ENCODE measurements around the gene HSDL2. TPM values are rescaled to one million over a fixed set of nuclear protein-coding genes. Genes with fewer than 3 reads are reported as not detected.
"Not testable (repeated sequence)": the region's sequence is repeated elsewhere in the genome, so short reads cannot be mapped to it uniquely, and the experiment has no call there.

HSDL2 gene
- total RNA-seq, 4 donors from 2014 or later = 37.8 to 54.8 (median 43.8) TPM

GRCh38 chr9:112408275-112408674, 28.4 kb downstream of the HSDL2 start:
- no peak for TF ChIP-seq POLR2A (IDR thresholded peaks at IDR 0.05)
- no peak for TF ChIP-seq CTCF (IDR thresholded peaks at IDR 0.05)
- no peaks in the 10 kb centered on the region for H3K27me3 ChIP-seq

GRCh38 chr9:112408819-112409218, 28.9 kb downstream of the HSDL2 start:
- H3K36me3 ChIP-seq = peaks cover 0 to 5% of the 10 kb centered on the region in 2 donors
- 97% methylated on average over 4 of the region's 4 CpGs for WGBS, 2 donors
- no peak overlapping the region for H3K27ac ChIP-seq

More at GRCh38 chr9:112408275-112408674, 28.4 kb downstream of the HSDL2 start:
- Histone ChIP-seq H3K9me3 (no peaks in the 10 kb centered on the region), H3K36me3 (peaks cover 0 to 5% of the 10 kb centered on the region in 2 donors), H3K4me3 (replicated peaks in 1 of 3) (no peak overlapping the region), H3K27ac (no peak overlapping the region), H3K4me1 (peaks cover 7 to 20% of the 10 kb centered on the region in 2 donors)
- intact Hi-C loops (cut with DNase I) = no loop called here
- WGBS, 2 donors = 90 to 91% methylated on average over 3 of the region's 3 CpGs
- no peak for DNase-seq

GRCh38 chr9:112409758-112410157, 29.9 kb downstream of the HSDL2 start:
- Histone ChIP-seq H3K4me3 (replicated peaks in 1 of 3) (no peak overlapping the region), H3K27me3 (no peaks in the 10 kb centered on the region), H3K4me1 (peaks cover 4 to 11% of the 10 kb centered on the region in 2 donors), H3K9me3 (no peaks in the 10 kb centered on the region), H3K36me3 (peaks cover 0 to 5% of the 10 kb centered on the region in 2 donors), H3K27ac (no peak overlapping the region)
- no peak for DNase-seq
- intact Hi-C loops (cut with DNase I) = no loop called here
- TF ChIP-seq POLR2A (IDR thresholded peaks at IDR 0.05) (no peak), CTCF (IDR thresholded peaks at IDR 0.05) (no peak)
- 82 to 95% methylated on average over 4 of the region's 4 CpGs for WGBS, 2 donors

More at GRCh38 chr9:112408819-112409218, 28.9 kb downstream of the HSDL2 start:
- intact Hi-C loops (cut with DNase I) = no loop called here
- H3K4me1 ChIP-seq = peaks cover 7 to 19% of the 10 kb centered on the region in 2 donors
- H3K4me3 ChIP-seq (replicated peaks in 1 of 3) = no peak overlapping the region
- H3K27me3 ChIP-seq = no peaks in the 10 kb centered on the region
- DNase-seq = no peak
- TF ChIP-seq POLR2A (IDR thresholded peaks at IDR 0.05) = no peak
- TF ChIP-seq CTCF (IDR thresholded peaks at IDR 0.05) = no peak
- no peaks in the 10 kb centered on the region for H3K9me3 ChIP-seq

GRCh38 chr9:112411626-112412027, 31.7 kb downstream of the HSDL2 start:
- Histone ChIP-seq H3K36me3 (peaks cover 0 to 5% of the 10 kb centered on the region in 2 donors), H3K9me3 (no peaks in the 10 kb centered on the region), H3K4me1 (peaks cover 0 to 6% of the 10 kb centered on the region in 2 donors), H3K4me3 (replicated peaks in 1 of 3) (no peak overlapping the region), H3K27ac (no peak overlapping the region), H3K27me3 (no peaks in the 10 kb centered on the region)
- WGBS, 2 donors = 83 to 89% methylated on average over 1 of the region's 1 CpG
- DNase-seq = no peak
- TF ChIP-seq POLR2A (IDR thresholded peaks at IDR 0.05) (no peak), CTCF (IDR thresholded peaks at IDR 0.05) (no peak)
- intact Hi-C loops (cut with DNase I) = no loop called here

- H3K4me3 ChIP-seq (replicated peaks in 1 of 3); H3K36me3 ChIP-seq; H3K27ac ChIP-seq; H3K9me3 ChIP-seq; H3K4me1 ChIP-seq; DNase-seq; intact Hi-C loops (cut with DNase I); H3K27me3 ChIP-seq: not testable (repeated sequence)
- WGBS, 2 donors = 84 to 96% methylated on average over 8 to 9 of the region's 9 CpGs
Measured at GRCh38 chr9:112413728-112414127, 33.8 kb downstream of the HSDL2 start.

GRCh38 chr9:112420208-112420607, 40.3 kb downstream of the HSDL2 start:
- intact Hi-C loops (cut with DNase I) = no loop called here
- Histone ChIP-seq H3K27ac (no peak overlapping the region), H3K36me3 (peaks cover 0 to 13% of the 10 kb centered on the region in 2 donors), H3K27me3 (no peaks in the 10 kb centered on the region), H3K4me1 (peaks cover 0 to 6% of the 10 kb centered on the region in 2 donors), H3K4me3 (replicated peaks in 1 of 3) (no peak overlapping the region), H3K9me3 (no peaks in the 10 kb centered on the region)
- DNase-seq = no peak
- no peak for TF ChIP-seq POLR2A (IDR thresholded peaks at IDR 0.05)
- TF ChIP-seq CTCF (IDR thresholded peaks at IDR 0.05) = no peak
- 91 to 96% methylated on average over 2 of the region's 2 CpGs for WGBS, 2 donors
